GM12878 (cell line): Measurements from ENCODE around the gene NCF2. TPM values are rescaled to one million over a fixed set of nuclear protein-coding genes. Genes with fewer than 3 reads are reported as not detected.

ENCODE experiments used
- ATAC-seq: fragments of 200-7000 bp; cut with Tn5 transposase; 3 replicates; pipeline ENCODE4 v1.9.1; 2020; ENCODE audit warnings: mild to moderate bottlenecking, moderate library complexity
- BruUV-seq: library from RNA; stranded (reverse); fragments of 400-500 nt; replicated peaks from 2 replicates; lab custom pipeline; 2021; lab: Mats Ljungman, UMichigan
- CTCF ChIA-PET: fragments of 300-600 bp; sonication (Branson Sonifier 250); formaldehyde crosslinking; extraction: SDS; loops from one replicate; lab custom pipeline; 2021; ENCODE audit warnings: inconsistent platforms; lab: Yijun Ruan, JAX
- POLR2A ChIA-PET: fragments of 350-600 bp; formaldehyde crosslinking; extraction: SDS; loops from one replicate; lab custom pipeline; 2021; ENCODE audit warnings: inconsistent platforms; lab: Charles Lee
- RAD21 ChIA-PET: fragments of 300-600 bp; sonication (Branson Sonifier 250); formaldehyde crosslinking; loops from one replicate; lab custom pipeline; 2023; ENCODE audit warnings: antibody characterized with exemption; ENCODE audit not compliant: unreplicated experiment; lab: Charles Lee
- SMC1A ChIA-PET: fragments of 300-600 bp; sonication (Branson Sonifier 250); formaldehyde crosslinking; loops from one replicate; lab custom pipeline; 2023; ENCODE audit not compliant: unreplicated experiment, uncharacterized antibody; lab: Charles Lee
- DNase-seq: peaks from one replicate; pipeline ENCODE4 v3.0.0-alpha.2; 2011; ENCODE audit warnings: low read depth, low spot score
- FAIRE-seq: peaks from 3 replicates; lab custom pipeline; 2011; peaks lifted over from hg19 to GRCh38; lab: Jason Lieb, UNC
- H2AFZ ChIP-seq: 2 replicates; pipeline ENCODE4 v1.6.0; 2011; ENCODE audit warnings: low read depth, low read length, control low read depth; ENCODE audit not compliant: control insufficient read depth
- H3K27ac ChIP-seq: 2 replicates; pipeline ENCODE4 v1.5.1; 2011; ENCODE audit warnings: control low read depth; ENCODE audit not compliant: control insufficient read depth, insufficient read depth
- H3K27me3 ChIP-seq, 2 experiments: replicated peaks in 1 of 2; 2 replicates each; pipeline versions ENCODE4 v1.6.0 to v1.6.1; 2011; ENCODE audit warnings: low read length in 1 of 2; ENCODE audit not compliant: control insufficient read depth in 2 of 2, insufficient read depth in 2 of 2
- H3K36me3 ChIP-seq, 2 experiments: 2 replicates each; pipeline ENCODE4 v1.5.1; 2011; ENCODE audit warnings: low read length in 1 of 2; ENCODE audit not compliant: control insufficient read depth in 2 of 2, insufficient read depth in 2 of 2
- H3K4me1 ChIP-seq: 2 replicates; pipeline ENCODE4 v1.6.1; 2011; ENCODE audit warnings: mild to moderate bottlenecking, low read length, moderate library complexity, mixed read lengths; ENCODE audit not compliant: control insufficient read depth, insufficient read depth
- H3K4me2 ChIP-seq: 2 replicates; pipeline ENCODE4 v1.6.0; 2011; ENCODE audit warnings: control low read depth; ENCODE audit not compliant: control insufficient read depth, insufficient read depth
- H3K4me3 ChIP-seq: fragments of 200-600 bp; sonication (generic); 2 replicates; pipeline ENCODE4 v1.5.1; 2016
- H3K79me2 ChIP-seq: 2 replicates; pipeline ENCODE4 v1.6.0; 2011; ENCODE audit warnings: low read length; ENCODE audit not compliant: control insufficient read depth, insufficient read depth
- H3K9ac ChIP-seq: 2 replicates; pipeline ENCODE4 v1.8.0; 2011; ENCODE audit warnings: low read length, control low read depth, mixed read lengths; ENCODE audit not compliant: control insufficient read depth, insufficient read depth
- H3K9me3 ChIP-seq: replicated peaks from 3 replicates; pipeline ENCODE4 v1.5.1; 2011; ENCODE audit warnings: mild to moderate bottlenecking, low read length; ENCODE audit not compliant: control insufficient read depth, insufficient read depth
- H4K20me1 ChIP-seq: 2 replicates; pipeline ENCODE4 v1.6.0; 2011; ENCODE audit not compliant: control insufficient read depth, insufficient read depth
- ASH2L ChIP-seq: fragments of 300-600, 200-600 bp; sonication (generic); IDR thresholded peaks from 2 replicates; pipeline ENCODE4 v1.6.1; 2017; ENCODE audit warnings: low read depth, mild to moderate bottlenecking, borderline replicate concordance
- ATF2 ChIP-seq: IDR thresholded peaks from 2 replicates; pipeline ENCODE4 v1.6.1; 2012; ENCODE audit warnings: low read length, inconsistent platforms
- CHD4 ChIP-seq: fragments of 200-600 bp; sonication (generic); IDR thresholded peaks from 2 replicates; pipeline ENCODE4 v1.6.1; 2016; ENCODE audit warnings: mild to moderate bottlenecking
- E2F4 ChIP-seq: IDR thresholded peaks from 2 replicates; pipeline ENCODE4 v1.6.1; 2012; ENCODE audit warnings: low read depth, low read length, improper control_type of control experiment
- IKZF1 ChIP-seq: fragments of 450-650 bp; conservative IDR thresholded peaks from 2 replicates; pipeline ENCODE4 v1.6.1; 2017; ENCODE audit warnings: antibody characterized with exemption, mild to moderate bottlenecking
- IRF4 ChIP-seq: IDR thresholded peaks from 2 replicates; pipeline ENCODE4 v1.6.1; 2011; ENCODE audit warnings: low read depth, low read length
- JUNB ChIP-seq: IDR thresholded peaks from 2 replicates; pipeline ENCODE4 v1.6.1; 2016; ENCODE audit warnings: antibody characterized with exemption, mild to moderate bottlenecking
- KDM1A ChIP-seq: fragments of 200-600 bp; sonication (generic); IDR thresholded peaks from 2 replicates; pipeline ENCODE4 v1.6.1; 2016; ENCODE audit warnings: borderline replicate concordance
- MAX ChIP-seq: IDR thresholded peaks from 2 replicates; pipeline ENCODE4 v1.6.1; 2012; ENCODE audit warnings: low read depth, low read length, improper control_type of control experiment
- RB1 ChIP-seq: fragments of 450-650 bp; formaldehyde crosslinking; IDR thresholded peaks from 2 replicates; pipeline ENCODE4 v1.6.1; 2017; ENCODE audit warnings: mild to moderate bottlenecking, borderline replicate concordance
- SREBF1 ChIP-seq: IDR thresholded peaks from 2 replicates; pipeline ENCODE4 v1.6.1; 2012; ENCODE audit warnings: mild to moderate bottlenecking, low read length
- SREBF2 ChIP-seq: IDR thresholded peaks from 2 replicates; pipeline ENCODE4 v1.6.1; 2012; ENCODE audit warnings: mild to moderate bottlenecking, low read length
- STAT1 ChIP-seq: fragments of 450-650 bp; conservative IDR thresholded peaks from 2 replicates; pipeline ENCODE4 v1.6.1; 2014; ENCODE audit warnings: antibody characterized with exemption, mild to moderate bottlenecking
- SUZ12 ChIP-seq: fragments of 200-600 bp; sonication (generic); IDR thresholded peaks from one replicate; pipeline ENCODE4 v1.6.1; 2018; ENCODE audit warnings: antibody characterized with exemption, mild to moderate bottlenecking; ENCODE audit not compliant: unreplicated experiment
- TBL1XR1 ChIP-seq: IDR thresholded peaks from 2 replicates; pipeline ENCODE4 v1.6.1; 2012; ENCODE audit warnings: low read depth, low read length, improper control_type of control experiment
- TCF7 ChIP-seq: IDR thresholded peaks from 2 replicates; pipeline ENCODE4 v1.6.1; 2014; ENCODE audit warnings: antibody characterized with exemption, borderline replicate concordance
- ZNF622 ChIP-seq: fragments of 450-650 bp; IDR thresholded peaks from 2 replicates; pipeline ENCODE4 v1.6.1; 2017; ENCODE audit warnings: mild to moderate bottlenecking, inconsistent platforms
- WGBS: methylation state at CpG from one replicate; pipeline ENCODE4 v1.1.6; 2016; ENCODE audit warnings: low lambda C conversion rate; ENCODE audit not compliant: insufficient replicate concordance, insufficient coverage; ENCODE audit errors: missing lambda C conversion rate; 5-methylcytosine and 5-hydroxymethylcytosine counted together
- in situ Hi-C: fragments of 300-500 bp; cut with MboI; formaldehyde crosslinking; loops from 9 replicates; pipeline ENCODE4 v1.14.3; 2018; ENCODE audit warnings: mixed read lengths
- intact Hi-C: fragments of 100-400 bp; cut with micrococcal nuclease; formaldehyde crosslinking; loops from one replicate; pipeline ENCODE4 v1.14.2; 2022; ENCODE audit not compliant: unreplicated experiment
- polyA plus RNA-seq, 11 experiments: library from polyadenylated mRNA; depleted of rRNA in 4 of 11; unstranded in 6 of 11; stranded (reverse) in 5 of 11; fragments of >200 nt; fragmentation: Nextera tagmentation in 4 of 11; fragmentation: Illumina TruSeq in 1 of 11; extraction: Ambion mirVana in 4 of 11; extraction: Trizol in 1 of 11; gene quantifications; 1 replicate in 1 of 11; 2 replicates in 10 of 11; pipeline versions ENCODE4 v1.2.1 to v1.2.3, GENCODE V29; 2011 to 2016; ENCODE audit warnings: inconsistent platforms in 2 of 11, missing spikeins in 2 of 11, low read depth in 1 of 11
- total RNA-seq, 4 experiments: library from RNA; depleted of rRNA in 3 of 4; stranded (reverse); fragments of >200 nt in 3 of 4; fragmentation: Illumina TruSeq in 1 of 4; extraction: Trizol in 1 of 4; gene quantifications; 2 replicates each; pipeline versions ENCODE4 v1.2.1 to v1.2.3, GENCODE V29; 2013 to 2021
- TF ChIP-seq, protein P1 (sequence below): IDR thresholded peaks from 2 replicates; pipeline ENCODE4 v1.6.1; 2011; ENCODE audit warnings: borderline replicate concordance, low read depth, mild to moderate bottlenecking, moderate library complexity, mixed read lengths, low read length; ENCODE audit not compliant: insufficient read depth; ENCODE audit errors: extremely low read length
- TF ChIP-seq, protein P2 (sequence below): fragments of 450-650 bp; IDR thresholded peaks from 2 replicates; pipeline ENCODE4 v1.6.1; 2017; ENCODE audit warnings: low read depth, mild to moderate bottlenecking, moderate library complexity

Gene NCF2
- total and polyA plus RNA-seq, 10 of the 15 experiments (the other 5 are each of a cell fraction or from before 2014, with no cell fraction given) = 31.4 to 256 (median 77.1) TPM

- peak; percentile 69 for FAIRE-seq
- BruUV-seq = no TSS peak
- peak; percentile 49 for ATAC-seq
- TF ChIP-seq MAX (no peak), RB1 (no peak), STAT1 (no peak), SREBF2 (no peak), CHD4 (no peak), IRF4 (no peak), ASH2L (no peak), TBL1XR1 (no peak), KDM1A (no peak), SUZ12 (no peak), E2F4 (no peak), ATF2 (peak; percentile 47), IKZF1 (no peak; the same call in 1 of the 2 replicates), ZNF622 (no peak), TCF7 (no peak), JUNB (no peak), SREBF1 (no peak)
- TF ChIP-seq, protein P1, sequence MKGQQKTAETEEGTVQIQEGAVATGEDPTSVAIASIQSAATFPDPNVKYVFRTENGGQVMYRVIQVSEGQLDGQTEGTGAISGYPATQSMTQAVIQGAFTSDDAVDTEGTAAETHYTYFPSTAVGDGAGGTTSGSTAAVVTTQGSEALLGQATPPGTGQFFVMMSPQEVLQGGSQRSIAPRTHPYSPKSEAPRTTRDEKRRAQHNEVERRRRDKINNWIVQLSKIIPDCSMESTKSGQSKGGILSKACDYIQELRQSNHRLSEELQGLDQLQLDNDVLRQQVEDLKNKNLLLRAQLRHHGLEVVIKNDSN = no peak
- TF ChIP-seq, protein P2, sequence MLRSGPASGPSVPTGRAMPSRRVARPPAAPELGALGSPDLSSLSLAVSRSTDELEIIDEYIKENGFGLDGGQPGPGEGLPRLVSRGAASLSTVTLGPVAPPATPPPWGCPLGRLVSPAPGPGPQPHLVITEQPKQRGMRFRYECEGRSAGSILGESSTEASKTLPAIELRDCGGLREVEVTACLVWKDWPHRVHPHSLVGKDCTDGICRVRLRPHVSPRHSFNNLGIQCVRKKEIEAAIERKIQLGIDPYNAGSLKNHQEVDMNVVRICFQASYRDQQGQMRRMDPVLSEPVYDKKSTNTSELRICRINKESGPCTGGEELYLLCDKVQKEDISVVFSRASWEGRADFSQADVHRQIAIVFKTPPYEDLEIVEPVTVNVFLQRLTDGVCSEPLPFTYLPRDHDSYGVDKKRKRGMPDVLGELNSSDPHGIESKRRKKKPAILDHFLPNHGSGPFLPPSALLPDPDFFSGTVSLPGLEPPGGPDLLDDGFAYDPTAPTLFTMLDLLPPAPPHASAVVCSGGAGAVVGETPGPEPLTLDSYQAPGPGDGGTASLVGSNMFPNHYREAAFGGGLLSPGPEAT = 0 out of 2 replicates have a peak, but pooled peaks have one; percentile 18
Measured at GRCh38 chr1:183633676-183634343, 43.6 kb upstream of the NCF2 start.

More at GRCh38 chr1:183633676-183634343, 43.6 kb upstream of the NCF2 start:
- RAD21 ChIA-PET = interaction anchor here (0.6 to 5.5 kb wide), 17 partner anchors 11 to 322 kb away, joined by 3 to 56 read pairs (median 5); partner anchors contain the start of genes APOBEC4 and NCF2
- SMC1A ChIA-PET = interaction anchor here (0.7 to 6.6 kb wide), 23 partner anchors 8 to 418 kb away, joined by 3 to 70 read pairs (median 6); partner anchors contain the start of genes APOBEC4, NCF2, SMG7 and TSEN15
- CTCF ChIA-PET = interaction anchor here (0.6 to 5.8 kb wide), 20 partner anchors 9 to 1004 kb away, joined by 3 to 81 read pairs (median 4); partner anchors contain the start of genes APOBEC4 and NCF2
- intact Hi-C loops (loop anchor here (1.0 kb wide), 1 partner anchor 44 kb away; the partner anchor contains the start of gene NCF2), in situ Hi-C loops (no loop called here)
- H2AFZ ChIP-seq = no peak overlapping the region
- DNase-seq = peak; percentile 73
- WGBS = 0% methylated on average over 1 of the region's 1 CpG
- H3K4me2 ChIP-seq = peak overlapping the region; percentile 81
- peaks cover 1 to 15% of the 10 kb centered on the region in 2 experiments for H3K36me3 ChIP-seq
- H3K9me3 ChIP-seq = no peaks in the 10 kb centered on the region
- peak overlapping the region; percentile 96 for H3K27ac ChIP-seq
- peak overlapping the region; percentile 88 for H3K4me3 ChIP-seq
- H3K9ac ChIP-seq = peak overlapping the region; percentile 98
- H3K27me3 ChIP-seq = no peaks in the 10 kb centered on the region
- no peaks in the 10 kb centered on the region for H4K20me1 ChIP-seq
- H3K4me1 ChIP-seq = peaks cover 3% of the 10 kb centered on the region; the same call in 1 of the 2 replicates
- POLR2A ChIA-PET = interaction anchor here (0.7 to 3.9 kb wide), 11 partner anchors 13 to 282 kb away, joined by 3 to 27 read pairs (median 5); partner anchors contain the start of genes APOBEC4 and NCF2
- peaks cover 75% of the 10 kb centered on the region for H3K79me2 ChIP-seq
